Fibroblast of lung (primary cell): ENCODE data around the gene PMIS2. TPM values are rescaled to one million over a fixed set of nuclear protein-coding genes. Genes with fewer than 3 reads are reported as not detected.

Experiments
- DNase-seq, 2 donors: peaks; one replicate each; pipeline versions ENCODE4 v3.0.0 to v3.0.0-alpha.2; 2010; ENCODE audit warnings: low read depth in 2 of 2
- H2AFZ ChIP-seq: 2 replicates; pipeline ENCODE4 v1.5.1; 2012; ENCODE audit warnings: low read length, control low read depth, inconsistent platforms
- H3K27ac ChIP-seq: 2 replicates; pipeline ENCODE4 v1.5.1; 2011; ENCODE audit warnings: low read length, control low read depth; ENCODE audit not compliant: insufficient read depth
- H3K27me3 ChIP-seq: 2 replicates; pipeline ENCODE4 v1.5.1; 2011; ENCODE audit warnings: mild to moderate bottlenecking, low read length; ENCODE audit not compliant: control insufficient read depth, insufficient read depth
- H3K36me3 ChIP-seq: 2 replicates; pipeline ENCODE4 v1.5.1; 2011; ENCODE audit warnings: low read length; ENCODE audit not compliant: control insufficient read depth, insufficient read depth
- H3K4me1 ChIP-seq: 2 replicates; pipeline ENCODE4 v1.5.1; 2011; ENCODE audit warnings: low read length; ENCODE audit not compliant: control insufficient read depth, insufficient read depth; ENCODE audit errors: extremely low read depth
- H3K4me2 ChIP-seq: 2 replicates; pipeline ENCODE4 v1.5.1; 2011; ENCODE audit warnings: low read length, control low read depth; ENCODE audit not compliant: insufficient read depth; ENCODE audit errors: extremely low read depth
- H3K4me3 ChIP-seq, 4 experiments: fragments of 200-600 bp in 1 of 4; sonication (generic) in 1 of 4; replicated peaks in 1 of 4; 2 replicates each; pipeline ENCODE4 v1.5.1; 2011 to 2016; ENCODE audit warnings: low read length in 4 of 4, low read depth in 3 of 4, mild to moderate bottlenecking in 3 of 4, control low read depth in 2 of 4, inconsistent platforms in 1 of 4, mixed read lengths in 1 of 4; ENCODE audit not compliant: insufficient read depth in 1 of 4; ENCODE audit errors: control extremely low read depth in 1 of 4
- H3K79me2 ChIP-seq: 2 replicates; pipeline ENCODE4 v1.5.1; 2012; ENCODE audit warnings: mild to moderate bottlenecking, low read length, inconsistent platforms; ENCODE audit not compliant: control insufficient read depth, insufficient read depth
- H3K9ac ChIP-seq: 2 replicates; pipeline ENCODE4 v1.5.1; 2011; ENCODE audit warnings: mild to moderate bottlenecking, low read length, control low read depth; ENCODE audit not compliant: insufficient read depth
- H3K9me3 ChIP-seq: 2 replicates; pipeline ENCODE4 v1.5.1; 2012; ENCODE audit warnings: low read depth, low read length; ENCODE audit not compliant: control insufficient read depth, insufficient read depth
- H4K20me1 ChIP-seq: 2 replicates; pipeline ENCODE4 v1.5.1; 2011; ENCODE audit warnings: low read length; ENCODE audit not compliant: control insufficient read depth, insufficient read depth; ENCODE audit errors: extremely low read depth
- CTCF ChIP-seq, 2 donors: IDR thresholded peaks in 1 of 2; conservative IDR thresholded peaks in 1 of 2; 1 replicate in 1 of 2; 2 replicates in 1 of 2; pipeline ENCODE4 v1.5.1; 2011 to 2012; ENCODE audit warnings: low read length in 2 of 2, control low read depth in 1 of 2, inconsistent platforms in 1 of 2, low read depth in 1 of 2, mild to moderate bottlenecking in 1 of 2
- EZH2 ChIP-seq: IDR thresholded peaks from 2 replicates; pipeline ENCODE4 v1.5.1; 2012; ENCODE audit warnings: low read length, control low read depth, mild to moderate bottlenecking; ENCODE audit errors: missing control alignments
- polyA plus RNA-seq, 2 donors: library from polyadenylated mRNA; depleted of rRNA in 1 of 2; stranded (reverse) in 1 of 2; unstranded in 1 of 2; fragments of >200 nt; gene quantifications; 2 replicates each; pipeline ENCODE4 v1.2.1, GENCODE V29; 2011 to 2012; ENCODE audit warnings: missing spikeins in 1 of 2
- total RNA-seq: library from RNA; depleted of rRNA; stranded (reverse); fragments of >200 nt; gene quantifications from 2 replicates; pipeline ENCODE4 v1.2.1, GENCODE V29; 2014

Gene PMIS2
- total and polyA plus RNA-seq, 2 donors (not counting 1 experiment from before 2014, with no cell fraction given) = not detected

DNA sequence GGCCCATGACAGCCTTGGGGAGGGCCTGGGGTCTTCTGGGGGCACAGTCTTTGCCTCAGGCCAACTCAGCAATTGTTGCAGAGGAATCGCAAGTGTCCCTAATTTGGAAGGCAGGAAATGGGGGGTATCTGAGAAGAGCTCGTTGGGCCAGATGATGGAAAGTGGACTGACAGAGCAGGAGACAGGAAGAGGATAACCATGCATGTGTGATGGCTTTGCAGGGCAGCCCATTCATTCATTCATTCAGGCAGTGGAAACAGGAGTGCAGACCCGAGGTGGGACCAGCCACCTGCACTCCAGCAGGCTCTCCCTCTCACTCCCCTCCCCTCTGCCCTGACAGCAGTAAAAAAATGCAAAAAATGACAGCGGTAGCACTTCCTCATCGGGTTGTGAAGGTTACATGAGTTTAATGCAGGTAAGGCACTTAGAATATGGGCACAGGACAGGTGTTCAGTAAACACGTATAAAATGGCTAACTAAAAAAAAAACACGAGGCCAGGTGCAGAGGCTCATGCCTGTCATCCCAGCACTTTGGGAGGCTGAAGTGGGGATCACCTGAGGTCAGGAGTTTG is 45.5 kb upstream of the PMIS2 start:
- TF ChIP-seq CTCF (conservative IDR thresholded peaks at IDR 0.05 in 1 of 2, IDR thresholded peaks at IDR 0.05 in 1 of 2; ENCODE audit: low read depth in 1 of 2, low read length in 2 of 2) = no peak
- TF ChIP-seq EZH2 = no peak

GRCh38 chr19:35542209-35542608 is 43.8 kb upstream of the PMIS2 start:
- no peak overlapping the region for H3K27ac ChIP-seq
- H3K36me3 ChIP-seq = peaks cover 1% of the 10 kb centered on the region
- no peak overlapping the region for H3K4me3 ChIP-seq
- no peak for TF ChIP-seq CTCF (conservative IDR thresholded peaks at IDR 0.05 in 1 of 2, IDR thresholded peaks at IDR 0.05 in 1 of 2; ENCODE audit: low read depth in 1 of 2, low read length in 2 of 2)
- TF ChIP-seq EZH2 = no peak
- peaks cover 18% of the 10 kb centered on the region for H3K79me2 ChIP-seq
- H3K27me3 ChIP-seq = no peaks in the 10 kb centered on the region
- DNase-seq = no peak
- no peaks in the 10 kb centered on the region for H3K9me3 ChIP-seq
- H3K4me2 ChIP-seq = no peak overlapping the region
- no peaks in the 10 kb centered on the region for H4K20me1 ChIP-seq
- H3K4me1 ChIP-seq = peaks cover 5% of the 10 kb centered on the region
- H3K9ac ChIP-seq = no peak overlapping the region
- H2AFZ ChIP-seq = no peak overlapping the region

More for the DNA sequence above, 45.5 kb upstream of the PMIS2 start:
- Histone ChIP-seq H3K9me3 (no peaks in the 10 kb centered on the region), H2AFZ (no peak overlapping the region), H3K27me3 (no peaks in the 10 kb centered on the region), H3K79me2 (peaks cover 7% of the 10 kb centered on the region), H3K27ac (no peak overlapping the region), H3K9ac (no peak overlapping the region), H3K4me3 (no peak overlapping the region), H3K36me3 (peaks cover 1% of the 10 kb centered on the region), H4K20me1 (no peaks in the 10 kb centered on the region), H3K4me2 (no peak overlapping the region), H3K4me1 (peaks cover 2% of the 10 kb centered on the region)
- no peak for DNase-seq

- no peak for DNase-seq
- Histone ChIP-seq H3K79me2 (peaks cover 18% of the 10 kb centered on the region), H3K27ac (no peak overlapping the region), H3K9me3 (no peaks in the 10 kb centered on the region), H3K9ac (no peak overlapping the region), H4K20me1 (no peaks in the 10 kb centered on the region), H3K27me3 (no peaks in the 10 kb centered on the region), H3K36me3 (peaks cover 1% of the 10 kb centered on the region), H3K4me2 (no peak overlapping the region), H2AFZ (no peak overlapping the region), H3K4me3 (peak overlapping the region in 2 of 4 experiments; percentile 8 to 91), H3K4me1 (peaks cover 5% of the 10 kb centered on the region)
- no peak for TF ChIP-seq EZH2
- TF ChIP-seq CTCF (conservative IDR thresholded peaks at IDR 0.05 in 1 of 2, IDR thresholded peaks at IDR 0.05 in 1 of 2; ENCODE audit: low read depth in 1 of 2, low read length in 2 of 2) = no peak
Measured at GRCh38 chr19:35543280-35544109, 42.5 kb upstream of the PMIS2 start.
